ENCODE data around the gene PIP4K2C. TPM values are rescaled to one million over a fixed set of nuclear protein-coding genes. Genes with fewer than 3 reads are reported as not detected.
"Not testable (repeated sequence)": the region's sequence is repeated elsewhere in the genome, so short reads cannot be mapped to it uniquely, and the experiment has no call there.

The PIP4K2C gene
- total RNA-seq, 1 experiment from 2014 or later: 27.2 TPM

- no peak for DNase-seq (ENCODE audit: low spot score)
Observed at GRCh38 chr12:57609781-57610553, 19.0 kb downstream of the PIP4K2C start.

GRCh38 chr12:57610554-57611107, 19.6 kb downstream of the PIP4K2C start:
- no peak for DNase-seq (ENCODE audit: low spot score)

GRCh38 chr12:57611108-57611826, 20.3 kb downstream of the PIP4K2C start, which contains the start of gene ARHGEF25:
Gene ARHGEF25 (plus strand): TSS chr12:57611435. CDS start chr12:57611895, 460 bp downstream.
- no peak for DNase-seq (ENCODE audit: low spot score)

GRCh38 chr12:57611827-57612710, 21.1 kb downstream of the PIP4K2C start:
- no peak for DNase-seq (ENCODE audit: low spot score)

- no peak for DNase-seq (ENCODE audit: low spot score)
Observed at GRCh38 chr12:57612711-57613426, 21.9 kb downstream of the PIP4K2C start.

GRCh38 chr12:57613427-57614109, 22.6 kb downstream of the PIP4K2C start:
- no peak for DNase-seq (ENCODE audit: low spot score)

GRCh38 chr12:57614178-57614947, 23.4 kb downstream of the PIP4K2C start:
- DNase-seq (ENCODE audit: low spot score): no peak

GRCh38 chr12:57614948-57615500, 24.0 kb downstream of the PIP4K2C start:
- DNase-seq (ENCODE audit: low spot score): no peak

- no peak for DNase-seq (ENCODE audit: low spot score)
Observed at GRCh38 chr12:57615637-57616036, 24.6 kb downstream of the PIP4K2C start.

GRCh38 chr12:57616383-57617101, 25.6 kb downstream of the PIP4K2C start:
- no peak for DNase-seq (ENCODE audit: low spot score)

- DNase-seq (ENCODE audit: low spot score): no peak
Observed at GRCh38 chr12:57617942-57618341, 26.9 kb downstream of the PIP4K2C start.

GRCh38 chr12:57618431-57618830, 27.4 kb downstream of the PIP4K2C start:
- not testable (repeated sequence) for DNase-seq (ENCODE audit: low spot score)

- no peak for DNase-seq (ENCODE audit: low spot score)
Observed at GRCh38 chr12:57618966-57619433, 28.0 kb downstream of the PIP4K2C start.

GRCh38 chr12:57619434-57620244, 28.6 kb downstream of the PIP4K2C start:
- DNase-seq (ENCODE audit: low spot score): no peak

- DNase-seq (ENCODE audit: low spot score): no peak
Observed at GRCh38 chr12:57620245-57620935, 29.4 kb downstream of the PIP4K2C start.

- DNase-seq (ENCODE audit: low spot score): no peak
Observed at GRCh38 chr12:57620936-57621496, 30.0 kb downstream of the PIP4K2C start.

Data from H4 (cell line).